Neural cell (in vitro differentiated cells): ENCODE results near the gene ELMOD1. TPM values are rescaled to one million over a fixed set of nuclear protein-coding genes. Genes with fewer than 3 reads are reported as not detected.

Source experiments
- H2AFZ ChIP-seq: fragments of 200-600, 300-800 bp; sonication (generic), shearing (Covaris generic); 2 replicates; pipeline ENCODE4 v1.6.0; 2014; ENCODE audit warnings: low read depth, mild to moderate bottlenecking, antibody characterized with exemption, low read length, moderate library complexity
- H3F3A ChIP-seq: fragments of 200-600 bp; shearing (Covaris generic); 2 replicates; pipeline ENCODE4 v1.6.1; 2016; ENCODE audit warnings: mild to moderate bottlenecking, moderate library complexity, mixed read lengths, antibody characterized with exemption, low read length; ENCODE audit not compliant: insufficient read depth, poor library complexity, severe bottlenecking
- H3K27ac ChIP-seq: fragments of 200-600, 300-800 bp; sonication (generic), shearing (Covaris generic); 2 replicates; pipeline ENCODE4 v1.5.1; 2014; ENCODE audit warnings: mild to moderate bottlenecking, low read length, moderate library complexity
- H3K27me3 ChIP-seq: fragments of 300-800, 200-600 bp; sonication (generic), shearing (Covaris generic); 2 replicates; pipeline ENCODE4 v1.6.0; 2014; ENCODE audit warnings: mild to moderate bottlenecking, low read depth, low read length, moderate library complexity; ENCODE audit not compliant: insufficient read depth
- H3K36me3 ChIP-seq: fragments of 300-800, 200-600 bp; sonication (generic), shearing (Covaris generic); 2 replicates; pipeline ENCODE4 v1.5.1; 2014; ENCODE audit warnings: mild to moderate bottlenecking, antibody characterized with exemption, low read length, moderate library complexity; ENCODE audit not compliant: insufficient read depth
- H3K4me2 ChIP-seq: fragments of 300-800, 200-600 bp; sonication (generic), shearing (Covaris generic); 2 replicates; pipeline ENCODE4 v1.6.0; 2014; ENCODE audit warnings: mild to moderate bottlenecking, low read length
- H3K4me3 ChIP-seq: fragments of 300-800, 200-600 bp; sonication (generic), shearing (Covaris generic); 2 replicates; pipeline ENCODE4 v1.5.1; 2014; ENCODE audit warnings: mild to moderate bottlenecking, low read length, moderate library complexity
- H3K79me2 ChIP-seq: fragments of 200-600 bp; shearing (Covaris generic); replicated peaks from 2 replicates; pipeline ENCODE4 v1.6.0; 2014; ENCODE audit warnings: mild to moderate bottlenecking, low read length, moderate library complexity; ENCODE audit not compliant: insufficient read depth
- H3K9ac ChIP-seq: fragments of 300-800, 200-600 bp; sonication (generic), shearing (Covaris generic); 2 replicates; pipeline ENCODE4 v1.6.1; 2016; ENCODE audit warnings: mild to moderate bottlenecking, low read length, mixed read lengths
- H3K9me2 ChIP-seq: fragments of 200-600 bp; shearing (Covaris generic); 2 replicates; pipeline ENCODE4 v1.6.1; 2016; ENCODE audit warnings: mild to moderate bottlenecking, low read length, mixed read lengths; ENCODE audit not compliant: insufficient read depth
- H3K9me3 ChIP-seq: fragments of 200-600, 300-800 bp; sonication (generic), shearing (Covaris generic); 2 replicates; pipeline ENCODE4 v1.6.1; 2016; ENCODE audit warnings: mild to moderate bottlenecking, mixed run types, low read length, moderate library complexity, mixed read lengths
- H4K20me1 ChIP-seq: fragments of 200-600 bp; shearing (Covaris generic); 2 replicates; pipeline ENCODE4 v1.6.1; 2016; ENCODE audit warnings: mild to moderate bottlenecking, mixed run types; ENCODE audit not compliant: insufficient read depth
- CTCF ChIP-seq: fragments of 450-650 bp; IDR thresholded peaks from 2 replicates; pipeline ENCODE4 v1.5.1; 2014; ENCODE audit warnings: antibody characterized with exemption, mild to moderate bottlenecking, moderate library complexity; ENCODE audit not compliant: poor library complexity, severe bottlenecking
- EP300 ChIP-seq: fragments of 450-650 bp; conservative IDR thresholded peaks from 2 replicates; pipeline ENCODE4 v1.6.1; 2014; ENCODE audit warnings: antibody characterized with exemption, mild to moderate bottlenecking, moderate library complexity; ENCODE audit not compliant: poor library complexity, severe bottlenecking
- EZH2 ChIP-seq: fragments of 200-600, 300-800 bp; shearing (Covaris generic), sonication (generic); IDR thresholded peaks from 2 replicates; pipeline ENCODE4 v1.6.1; 2014; ENCODE audit warnings: antibody characterized with exemption, low read length, borderline replicate concordance, mild to moderate bottlenecking; ENCODE audit not compliant: insufficient read depth, poor library complexity, severe bottlenecking
- MXI1 ChIP-seq: fragments of 450-650 bp; conservative IDR thresholded peaks from 2 replicates; pipeline ENCODE4 v1.6.1; 2014; ENCODE audit warnings: antibody characterized with exemption, mild to moderate bottlenecking; ENCODE audit not compliant: poor library complexity, severe bottlenecking
- POLR2AphosphoS5 ChIP-seq: IDR thresholded peaks from 2 replicates; pipeline ENCODE4 v1.6.1; 2012
- RAD21 ChIP-seq: fragments of 450-650 bp; conservative IDR thresholded peaks from 2 replicates; pipeline ENCODE4 v1.6.1; 2014; ENCODE audit warnings: antibody characterized with exemption, mild to moderate bottlenecking, moderate library complexity
- REST ChIP-seq: IDR thresholded peaks from 2 replicates; pipeline ENCODE4 v1.6.1; 2012; ENCODE audit warnings: borderline replicate concordance
- SMC3 ChIP-seq: fragments of 450-650 bp; conservative IDR thresholded peaks from 2 replicates; pipeline ENCODE4 v1.6.1; 2014; ENCODE audit warnings: antibody characterized with exemption, mild to moderate bottlenecking, moderate library complexity; ENCODE audit not compliant: poor library complexity
- TAF1 ChIP-seq: IDR thresholded peaks from 2 replicates; pipeline ENCODE4 v1.6.1; 2012; ENCODE audit warnings: low read depth
- polyA plus RNA-seq: library from polyadenylated mRNA; depleted of rRNA; stranded (reverse); fragments of >200 nt; gene quantifications from 2 replicates; pipeline ENCODE4 v1.2.3, GENCODE V29; 2014

The ELMOD1 gene
- polyA plus RNA-seq, 1 donor from 2014 or later: 12.5 TPM

- Histone ChIP-seq H3K27ac (no peak overlapping the region), H3K9ac (peak overlapping the region; percentile 70), H3F3A (no peaks in the 10 kb centered on the region), H4K20me1 (no peaks in the 10 kb centered on the region), H3K4me3 (peak overlapping the region; percentile 93), H3K4me2 (peak overlapping the region; percentile 87), H3K9me3 (no peaks in the 10 kb centered on the region), H3K36me3 (no peaks in the 10 kb centered on the region), H3K9me2 (no peaks in the 10 kb centered on the region), H2AFZ (no peak overlapping the region), H3K27me3 (peaks cover 97% of the 10 kb centered on the region), H3K79me2 (no peaks in the 10 kb centered on the region)
- TF ChIP-seq EZH2 (no peak), POLR2AphosphoS5 (peak; percentile 10), SMC3 (no peak), MXI1 (no peak), CTCF (no peak), TAF1 (no peak), RAD21 (no peak)
Observed at GRCh38 chr11:107592231-107592590, 1.3 kb downstream of the ELMOD1 start.

- Histone ChIP-seq H4K20me1 (no peaks in the 10 kb centered on the region), H3K9ac (no peak overlapping the region), H3K9me3 (no peaks in the 10 kb centered on the region), H3K79me2 (no peaks in the 10 kb centered on the region), H2AFZ (no peak overlapping the region), H3K27me3 (peaks cover 96% of the 10 kb centered on the region), H3K36me3 (no peaks in the 10 kb centered on the region), H3F3A (no peaks in the 10 kb centered on the region), H3K4me2 (no peak overlapping the region), H3K9me2 (no peaks in the 10 kb centered on the region), H3K4me3 (peak overlapping the region; percentile 93), H3K27ac (no peak overlapping the region)
- no peak for TF ChIP-seq SMC3
- no peak for TF ChIP-seq EP300
- no peak for TF ChIP-seq REST
- TF ChIP-seq RAD21: no peak
- no peak for TF ChIP-seq TAF1
- TF ChIP-seq EZH2: no peak
- no peak for TF ChIP-seq CTCF
- TF ChIP-seq MXI1: no peak
- TF ChIP-seq POLR2AphosphoS5: no peak
Observed at GRCh38 chr11:107592813-107593212, 1.9 kb downstream of the ELMOD1 start.
